GM20000 (cell line): Measurements from ENCODE around the gene EYA3.

Source experiments
- DNase-seq: peaks from one replicate; pipeline ENCODE4 v3.0.0; 2012; ENCODE audit warnings: low spot score
- CTCF ChIP-seq: IDR thresholded peaks from 2 replicates; pipeline ENCODE4 v1.5.1; 2012; ENCODE audit warnings: mild to moderate bottlenecking, control low read depth; ENCODE audit errors: extremely low read depth, missing control alignments

The EYA3 gene

GRCh38 chr1:28123461-28123961 lies 35.1 kb upstream of the EYA3 start:
- no peak for TF ChIP-seq CTCF
- no peak for DNase-seq

GRCh38 chr1:28122183-28122582 lies 33.8 kb upstream of the EYA3 start:
- no peak for DNase-seq
- TF ChIP-seq CTCF: no peak

- DNase-seq: no peak
- no peak for TF ChIP-seq CTCF
Measured at GRCh38 chr1:28119556-28119955, 31.1 kb upstream of the EYA3 start.

GRCh38 chr1:28118640-28119307 lies 30.4 kb upstream of the EYA3 start:
- no peak for TF ChIP-seq CTCF
- DNase-seq: no peak

- no peak for DNase-seq
Measured at GRCh38 chr1:28115267-28115666, 26.9 kb upstream of the EYA3 start.

GRCh38 chr1:28114844-28115243 lies 26.4 kb upstream of the EYA3 start:
- no peak for TF ChIP-seq CTCF
- no peak for DNase-seq

More at GRCh38 chr1:28115267-28115666, 26.9 kb upstream of the EYA3 start:
- no peak for TF ChIP-seq CTCF

GRCh38 chr1:28113242-28113572 lies 24.8 kb upstream of the EYA3 start:
- TF ChIP-seq CTCF: no peak
- DNase-seq: no peak
